ENCODE results near the gene BZW2. TPM values are rescaled to one million over a fixed set of nuclear protein-coding genes. Genes with fewer than 3 reads are reported as not detected.

BZW2 gene
- total and polyA plus RNA-seq, 2 of the 13 experiments (the other 11 are each of a cell fraction or from before 2014, with no cell fraction given): 21.8 to 95.2 TPM

- TF ChIP-seq ZBTB34 (CRISPR knock-in tag; IDR thresholded peaks at IDR 0.05) (no peak), ZBTB3 (CRISPR knock-in tag; IDR thresholded peaks at IDR 0.05; ENCODE audit: borderline replicate concordance, low read depth) (no peak), ZNF232 (CRISPR knock-in tag; IDR thresholded peaks at IDR 0.05; ENCODE audit: borderline replicate concordance) (peak; percentile 44; the same call in 1 of the 2 replicates), ARNTL (CRISPR knock-in tag; IDR thresholded peaks at IDR 0.05) (peak; percentile 41; the same call in 1 of the 2 replicates), ZNF124 (CRISPR knock-in tag; IDR thresholded peaks at IDR 0.05) (peak; percentile 46; the same call in 1 of the 2 replicates), ZNF343 (CRISPR knock-in tag; IDR thresholded peaks at IDR 0.05) (no peak; the same call in 1 of the 2 replicates), ZNF512 (CRISPR knock-in tag; IDR thresholded peaks at IDR 0.05) (no peak), DNMT1 (CRISPR knock-in tag; IDR thresholded peaks at IDR 0.05) (no peak), NFIC (IDR thresholded peaks at IDR 0.05; ENCODE audit: low read length) (no peak), ZNF749 (CRISPR knock-in tag; IDR thresholded peaks at IDR 0.05; ENCODE audit: borderline replicate concordance) (peak; percentile 49; the same call in 1 of the 2 replicates), ATF4 (CRISPR knock-in tag; IDR thresholded peaks at IDR 0.05) (peak in 1 of 2 experiments; percentile 67; a peak in 2 of 4 replicates), ZBTB2 (CRISPR knock-in tag; IDR thresholded peaks at IDR 0.05; ENCODE audit: low read depth) (0 out of 2 replicates have a peak, but pooled peaks have one; percentile 37), PRPF4 (IDR thresholded peaks at IDR 0.05; ENCODE audit: low read depth, low read length, poor library complexity, severe bottlenecking) (no peak), ZNF615 (CRISPR knock-in tag; IDR thresholded peaks at IDR 0.05; ENCODE audit: borderline replicate concordance) (no peak), CC2D1A (CRISPR knock-in tag; IDR thresholded peaks at IDR 0.05) (no peak; the same call in 1 of the 2 replicates), ZNF678 (CRISPR knock-in tag; IDR thresholded peaks at IDR 0.05) (no peak; the same call in 1 of the 2 replicates), MBD4 (IDR thresholded peaks at IDR 0.05; ENCODE audit: borderline replicate concordance, low read length) (no peak), ZNF572 (CRISPR knock-in tag; IDR thresholded peaks at IDR 0.05) (no peak), ZNF891 (CRISPR knock-in tag; IDR thresholded peaks at IDR 0.05) (peak; percentile 70), HMGXB4 (CRISPR knock-in tag; IDR thresholded peaks at IDR 0.05; ENCODE audit: borderline replicate concordance in 1 of 2, low read depth in 1 of 2) (peak; percentile 73 to 74; a peak in 2 of 4 replicates)
Observed at GRCh38 chr7:16645593-16646471, at the start of gene BZW2, which contains the start of gene ANKMY2 (continued).
